ENCODE results near the gene SNX1. TPM values are rescaled to one million over a fixed set of nuclear protein-coding genes. Genes with fewer than 3 reads are reported as not detected.

SNX1 gene
- total and polyA plus RNA-seq, 2 donors (not counting 3 experiments of a cell fraction or from before 2014, with no cell fraction given): 56.0 to 113 TPM

DNA sequence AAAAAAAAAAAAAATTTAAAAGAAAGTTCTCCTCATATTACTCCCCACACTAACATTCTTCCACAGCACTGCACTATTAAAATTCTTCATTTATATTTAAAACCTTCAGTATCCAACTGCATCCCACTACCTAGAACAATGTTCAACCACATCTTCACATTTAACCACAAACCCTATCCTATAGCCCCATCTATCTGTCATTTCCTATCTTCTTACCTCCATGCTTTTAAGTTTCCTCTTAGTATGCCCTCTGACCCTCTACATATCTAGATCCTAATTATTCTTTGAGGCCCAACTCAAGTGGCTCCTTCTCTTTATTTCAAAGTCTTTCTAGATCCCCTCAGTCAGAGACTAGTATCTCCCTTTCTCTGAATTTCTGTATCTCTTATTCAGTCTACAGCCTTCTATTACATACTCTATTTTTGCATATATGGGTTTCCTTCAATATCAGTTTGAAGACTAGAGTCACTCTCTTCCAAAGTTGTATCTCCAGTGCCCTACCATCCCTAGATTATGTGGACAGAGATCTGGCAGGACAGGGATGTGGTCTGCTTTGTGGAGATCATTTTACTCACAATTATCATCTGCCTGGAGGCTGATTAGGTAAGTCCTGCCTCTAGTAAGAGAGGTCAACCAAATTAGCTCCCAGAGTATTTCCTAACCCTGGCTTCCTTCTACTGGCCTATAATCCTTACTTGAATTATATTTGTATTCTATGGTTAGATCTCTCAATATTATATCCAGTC, 3.5 kb upstream of the SNX1 start:
- H3K4me3 ChIP-seq (replicated peaks in 1 of 3; ENCODE audit: insufficient read depth in 1 of 3, low read depth in 1 of 3, low read length in 3 of 3): peak overlapping the region in 1 of 3 experiments; percentile 87
- H3K9me1 ChIP-seq (replicated peaks; ENCODE audit: control insufficient read depth, extremely low read depth, insufficient read depth, low read length): no peaks in the 10 kb centered on the region
- no peaks in the 10 kb centered on the region for H3K9me3 ChIP-seq (replicated peaks; ENCODE audit: control insufficient read depth, insufficient read depth, low read length)
- no peak for FAIRE-seq
- H3K79me2 ChIP-seq (ENCODE audit: control insufficient read depth, insufficient read depth, low read length): peaks cover 39% of the 10 kb centered on the region
- ChIA-PET POLR2A (interaction anchor here (1.0 kb wide), 1 partner anchor 626 kb away, joined by 3 read pairs; no protein-coding TSS in a partner anchor), CTCF (interaction anchor here (1.3 to 3.4 kb wide), 3 partner anchors 21 to 340 kb away, joined by 4 to 16 read pairs (median 5); no protein-coding TSS in a partner anchor)
- H3K27ac ChIP-seq (ENCODE audit: insufficient read depth, low read depth, low read length): no peak overlapping the region
- H3K36me3 ChIP-seq (ENCODE audit: control insufficient read depth in 2 of 2, extremely low read depth in 1 of 2, insufficient read depth in 2 of 2, low read length in 2 of 2): peaks cover 2 to 4% of the 10 kb centered on the region in 2 experiments
- no peak overlapping the region for H2AFZ ChIP-seq (ENCODE audit: low read depth, low read length)
- H3K4me2 ChIP-seq (ENCODE audit: insufficient read depth, low read length): peak overlapping the region; percentile 72
- dilution Hi-C loops (cut with MboI; ENCODE audit: extremely low pct_ligation_motif_present, low sequenced_read_pairs): no loop called here
- no peaks in the 10 kb centered on the region for H3K27me3 ChIP-seq (ENCODE audit: control insufficient read depth in 2 of 2, insufficient read depth in 2 of 2, low read length in 2 of 2)
- DNase-seq (ENCODE audit: low read depth, low spot score): no peak
- intact Hi-C loops (cut with micrococcal nuclease): no loop called here
- peak overlapping the region; percentile 86 for H3K9ac ChIP-seq (replicated peaks; ENCODE audit: extremely low read depth, insufficient read depth, low read length)
- TF ChIP-seq JUN (IDR thresholded peaks at IDR 0.05; ENCODE audit: borderline replicate concordance, insufficient read depth, insufficient read length, low read depth) (no peak), MAX (IDR thresholded peaks at IDR 0.05; ENCODE audit: insufficient read depth, insufficient read length) (no peak), POLR2AphosphoS5 (IDR thresholded peaks at IDR 0.05; ENCODE audit: insufficient read depth, low read depth, low read length) (no peak), EZH2 (IDR thresholded peaks at IDR 0.05; ENCODE audit: borderline replicate concordance, low read depth, low read length, severe bottlenecking) (no peak), CTCF (IDR thresholded peaks at IDR 0.05; ENCODE audit: extremely low read depth in 1 of 2, insufficient read depth in 1 of 2, low read depth in 1 of 2, low read length in 2 of 2) (no peak), FOS (IDR thresholded peaks at IDR 0.05; ENCODE audit: borderline replicate concordance, insufficient read depth, low read length) (no peak), GATA2 (IDR thresholded peaks at IDR 0.05; ENCODE audit: insufficient read depth, insufficient read length, low read depth, low read length) (no peak), POLR2A (IDR thresholded peaks at IDR 0.05; ENCODE audit: low read depth, low read length) (no peak), MYC (IDR thresholded peaks at IDR 0.05; ENCODE audit: low read depth, low read length) (no peak)
- peaks cover 26% of the 10 kb centered on the region for H3K4me1 ChIP-seq (ENCODE audit: control insufficient read depth, extremely low read depth, insufficient read depth, low read length)
- no peaks in the 10 kb centered on the region for H4K20me1 ChIP-seq (replicated peaks; ENCODE audit: control insufficient read depth, extremely low read depth, insufficient read depth, low read length)
- no TSS peak for BruUV-seq (replicated peaks)

All from endothelial cell of umbilical vein (primary cell).